Activated CD8-positive, alpha-beta memory T cell treated with anti-CD3 and anti-CD28 coated beads, Interleukin-2, amount 50 U/mL, for 24 hours (primary cell): Measurements from ENCODE around the gene FOXP4.

ENCODE experiments used
- DNase-seq: peaks from one replicate; pipeline ENCODE4 v3.0.0-alpha.2; 2020; ENCODE audit errors: extremely low read depth

The FOXP4 gene, protein sequence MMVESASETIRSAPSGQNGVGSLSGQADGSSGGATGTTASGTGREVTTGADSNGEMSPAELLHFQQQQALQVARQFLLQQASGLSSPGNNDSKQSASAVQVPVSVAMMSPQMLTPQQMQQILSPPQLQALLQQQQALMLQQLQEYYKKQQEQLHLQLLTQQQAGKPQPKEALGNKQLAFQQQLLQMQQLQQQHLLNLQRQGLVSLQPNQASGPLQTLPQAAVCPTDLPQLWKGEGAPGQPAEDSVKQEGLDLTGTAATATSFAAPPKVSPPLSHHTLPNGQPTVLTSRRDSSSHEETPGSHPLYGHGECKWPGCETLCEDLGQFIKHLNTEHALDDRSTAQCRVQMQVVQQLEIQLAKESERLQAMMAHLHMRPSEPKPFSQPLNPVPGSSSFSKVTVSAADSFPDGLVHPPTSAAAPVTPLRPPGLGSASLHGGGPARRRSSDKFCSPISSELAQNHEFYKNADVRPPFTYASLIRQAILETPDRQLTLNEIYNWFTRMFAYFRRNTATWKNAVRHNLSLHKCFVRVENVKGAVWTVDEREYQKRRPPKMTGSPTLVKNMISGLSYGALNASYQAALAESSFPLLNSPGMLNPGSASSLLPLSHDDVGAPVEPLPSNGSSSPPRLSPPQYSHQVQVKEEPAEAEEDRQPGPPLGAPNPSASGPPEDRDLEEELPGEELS

DNA sequence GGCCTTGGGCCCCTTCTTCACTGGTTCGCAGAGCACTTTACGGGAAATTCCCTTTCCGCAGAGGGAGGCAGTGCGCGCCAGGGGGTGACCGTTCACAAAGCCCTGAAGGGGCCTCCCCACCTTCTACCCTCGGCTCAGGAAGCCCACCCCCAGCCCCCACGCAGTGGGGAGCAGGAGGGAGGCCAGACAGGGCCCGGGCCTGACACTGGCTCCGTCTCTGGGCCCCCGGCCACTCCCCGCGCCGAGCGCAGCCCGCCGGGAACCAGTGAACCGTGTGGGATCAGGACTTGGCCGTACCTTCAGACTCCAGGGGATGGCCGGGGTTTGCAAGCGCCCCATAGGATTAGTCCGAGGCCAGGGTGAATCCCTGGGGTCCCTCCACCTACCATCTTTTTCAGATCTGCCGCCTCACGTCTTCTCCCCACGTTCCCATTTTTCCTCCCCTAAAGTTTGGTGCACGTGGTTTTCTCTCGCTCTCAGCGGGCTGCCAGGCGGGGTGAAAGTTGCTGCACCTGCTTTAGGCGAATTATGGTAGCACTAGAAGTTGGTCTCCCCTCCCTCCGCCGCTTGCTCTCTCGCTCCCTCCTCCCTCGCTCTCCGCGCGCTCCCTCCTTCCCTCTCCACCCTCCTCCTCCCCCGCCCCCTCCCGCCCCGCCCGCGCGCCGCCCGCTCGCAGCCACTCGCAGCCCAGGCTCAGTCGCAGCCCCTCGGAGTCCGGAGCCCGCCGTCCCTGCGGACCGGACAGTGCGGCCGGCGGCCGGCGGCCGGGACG is at the start of gene FOXP4:
Gene FOXP4 (plus strand): TSS at position 679 of the 772 bp plus-strand sequence. CDS start 19,380 bp downstream, outside the sequence.
- peak; percentile 66 for DNase-seq

DNA sequence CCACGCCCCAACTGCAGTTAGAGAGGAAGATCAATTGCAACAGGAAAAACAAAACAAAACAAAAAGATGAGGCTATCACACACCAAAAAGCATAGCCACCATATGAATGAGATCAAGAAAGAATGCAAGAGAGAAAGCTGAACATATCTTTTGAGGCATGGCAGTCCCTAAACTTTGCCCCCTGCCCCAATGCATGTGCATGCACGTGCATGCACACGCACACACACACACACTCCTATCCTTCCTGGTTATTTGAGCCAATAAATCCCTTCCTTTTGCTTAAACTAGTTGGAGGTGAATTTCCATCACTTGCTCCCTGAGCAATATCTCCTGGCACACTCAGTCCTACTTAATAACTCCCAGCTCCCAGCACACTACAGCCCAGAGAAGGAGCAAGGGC is 48.6 kb upstream of the FOXP4 start:
- no peak for DNase-seq

DNA sequence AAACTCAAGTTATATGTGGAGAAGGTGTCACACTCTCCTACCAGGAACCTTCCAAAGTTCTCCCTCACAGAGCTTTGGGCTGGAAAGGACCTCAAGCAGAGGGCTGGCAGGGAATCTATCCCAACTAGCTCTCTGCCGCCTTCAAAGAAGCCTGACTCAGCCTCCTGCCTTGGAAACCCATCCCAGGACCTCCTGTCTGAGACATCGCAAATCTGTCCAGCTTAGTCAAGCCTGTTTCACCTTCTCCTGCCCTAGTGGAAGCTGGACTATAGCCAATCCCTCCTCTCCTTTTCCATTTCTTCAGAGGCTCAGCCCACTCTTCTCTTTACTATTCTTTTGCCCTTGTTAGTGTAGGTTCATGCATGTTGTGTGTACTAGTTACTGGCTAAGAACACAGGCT is 48.2 kb upstream of the FOXP4 start:
- no peak for DNase-seq

DNA sequence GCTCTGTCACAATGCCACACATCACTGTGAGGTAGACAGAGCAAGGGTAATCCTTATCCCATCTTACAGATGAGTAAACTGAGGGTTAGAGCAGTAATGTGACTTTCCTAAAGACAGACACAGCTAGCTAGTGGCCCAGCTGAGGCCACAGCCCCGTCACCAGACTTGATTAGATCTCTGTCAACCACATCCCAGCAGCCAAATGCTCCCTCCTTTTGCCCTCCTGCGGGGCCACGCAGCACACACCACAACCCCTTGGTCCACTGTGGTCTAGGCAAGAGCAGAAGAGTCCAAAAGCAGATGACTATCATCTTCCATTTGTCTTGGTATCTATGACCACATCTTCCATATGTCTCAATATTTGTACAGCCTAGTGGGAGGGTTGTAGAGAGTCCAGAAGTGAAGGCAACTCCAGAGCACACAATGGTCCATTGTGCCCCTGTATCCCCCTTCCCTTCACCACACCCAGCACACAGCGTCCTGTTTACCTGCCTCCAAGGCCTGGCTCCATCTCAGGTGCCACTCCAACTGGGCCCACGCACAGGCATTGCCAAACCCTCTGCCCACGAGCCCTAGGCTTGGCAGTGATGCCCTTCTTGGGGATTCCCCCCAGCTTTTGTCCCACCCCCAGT is 47.1 kb upstream of the FOXP4 start:
- DNase-seq: no peak

DNA sequence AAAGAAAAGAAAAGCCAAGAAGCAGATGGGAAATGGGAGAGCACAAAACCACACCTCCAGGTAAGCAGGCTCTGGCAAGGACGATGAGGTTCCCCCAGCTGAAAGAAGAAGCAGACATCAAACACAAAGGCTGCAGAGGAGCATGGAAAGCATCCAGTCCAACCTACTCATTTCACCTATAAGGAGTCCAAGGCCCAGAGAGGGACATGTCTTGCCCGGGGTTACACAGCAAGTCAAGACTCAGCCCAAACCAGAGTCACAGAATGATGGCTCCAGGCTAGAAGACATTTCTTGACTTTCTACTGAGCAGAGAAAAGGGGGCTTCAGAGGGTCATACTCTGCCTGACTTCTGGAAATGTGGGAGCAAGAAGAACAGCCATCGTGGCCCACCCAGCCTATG is 45.6 kb upstream of the FOXP4 start:
- DNase-seq: no peak

DNA sequence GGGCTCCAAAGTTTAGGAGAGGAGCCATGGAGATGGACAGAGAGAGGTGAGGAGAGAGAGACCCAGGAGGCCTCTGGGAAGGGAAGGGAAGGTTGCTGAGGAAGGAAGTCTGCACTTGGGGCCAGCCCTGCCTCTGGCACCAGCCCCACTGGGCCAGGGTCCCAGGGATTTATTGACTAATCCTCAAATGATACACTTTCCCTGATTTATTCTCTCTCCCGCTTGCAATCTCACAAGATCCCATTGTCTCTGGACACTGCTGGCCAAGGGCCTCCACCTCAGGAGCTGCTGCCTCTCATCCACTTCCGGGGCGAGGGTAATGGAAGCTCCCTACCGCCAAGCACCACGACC is 43.6 kb upstream of the FOXP4 start:
- no peak for DNase-seq

DNA sequence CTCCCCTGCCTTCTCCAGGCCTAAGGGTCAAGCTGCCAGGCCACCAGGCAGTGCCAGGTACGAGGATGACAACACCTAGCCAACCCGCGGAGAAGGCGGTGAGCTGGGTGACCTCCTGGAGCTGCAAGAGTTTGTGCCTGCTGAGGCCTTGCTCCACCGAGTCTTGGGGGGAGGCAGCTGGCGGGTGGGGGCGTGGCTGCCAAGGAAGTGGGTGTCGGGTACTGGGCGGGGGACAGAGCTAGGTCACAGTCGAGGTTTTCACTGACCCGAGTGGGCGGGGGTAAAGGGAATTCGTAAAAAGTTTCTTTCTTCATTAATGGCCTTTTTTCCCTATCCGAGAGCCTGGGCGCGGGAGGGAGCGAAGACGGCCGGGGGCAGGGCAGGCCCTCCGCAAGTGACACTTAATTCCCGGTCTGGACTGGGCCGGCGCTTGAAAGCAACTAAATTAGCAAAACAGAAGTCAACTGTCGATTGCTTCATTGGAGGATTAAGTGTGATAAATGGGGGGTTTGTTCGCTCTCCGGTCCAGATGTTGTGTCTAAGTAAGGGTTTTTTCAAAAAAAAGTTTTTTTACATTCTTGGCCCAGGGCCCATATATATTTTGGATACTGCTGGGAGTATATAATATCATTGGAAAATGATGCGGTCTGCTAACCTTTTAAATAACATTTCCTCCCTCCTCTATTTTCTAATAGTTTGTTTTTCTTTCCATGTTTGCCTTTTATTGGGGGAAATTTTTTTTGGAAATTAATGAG is 43.1 kb upstream of the FOXP4 start:
- DNase-seq: no peak

DNA sequence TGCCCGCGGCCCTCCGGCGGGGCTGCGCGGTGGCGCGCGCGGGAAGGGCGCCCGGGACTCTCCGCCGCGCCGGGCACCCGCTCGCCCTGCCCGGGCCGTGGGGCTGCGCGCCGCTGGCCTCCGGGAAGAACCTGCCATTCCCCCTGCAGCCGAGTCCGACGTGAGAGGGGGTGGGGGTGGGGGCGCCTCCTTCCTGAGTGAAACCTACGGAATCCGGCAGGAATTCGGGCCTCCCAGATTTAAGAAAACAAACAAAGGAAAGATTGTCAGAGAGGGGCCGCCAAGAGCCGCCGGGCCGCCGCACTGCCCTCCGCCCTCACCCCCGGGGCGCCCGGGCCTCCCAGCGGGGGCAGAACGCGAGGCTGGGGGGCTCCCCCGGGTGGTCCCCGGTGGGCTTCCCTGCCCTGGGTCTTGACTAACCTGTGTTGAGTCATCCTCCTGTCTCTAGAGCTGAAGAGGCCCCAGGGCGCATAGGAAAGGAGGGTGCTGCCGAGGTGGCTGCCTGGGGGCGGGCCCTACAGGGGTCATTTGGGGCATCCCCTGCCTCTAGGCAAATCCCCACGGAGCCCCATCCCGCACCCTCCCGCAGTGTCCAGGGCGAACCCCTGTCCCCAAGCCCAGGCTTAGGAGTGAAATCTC is 42.2 kb upstream of the FOXP4 start:
- DNase-seq: no peak

DNA sequence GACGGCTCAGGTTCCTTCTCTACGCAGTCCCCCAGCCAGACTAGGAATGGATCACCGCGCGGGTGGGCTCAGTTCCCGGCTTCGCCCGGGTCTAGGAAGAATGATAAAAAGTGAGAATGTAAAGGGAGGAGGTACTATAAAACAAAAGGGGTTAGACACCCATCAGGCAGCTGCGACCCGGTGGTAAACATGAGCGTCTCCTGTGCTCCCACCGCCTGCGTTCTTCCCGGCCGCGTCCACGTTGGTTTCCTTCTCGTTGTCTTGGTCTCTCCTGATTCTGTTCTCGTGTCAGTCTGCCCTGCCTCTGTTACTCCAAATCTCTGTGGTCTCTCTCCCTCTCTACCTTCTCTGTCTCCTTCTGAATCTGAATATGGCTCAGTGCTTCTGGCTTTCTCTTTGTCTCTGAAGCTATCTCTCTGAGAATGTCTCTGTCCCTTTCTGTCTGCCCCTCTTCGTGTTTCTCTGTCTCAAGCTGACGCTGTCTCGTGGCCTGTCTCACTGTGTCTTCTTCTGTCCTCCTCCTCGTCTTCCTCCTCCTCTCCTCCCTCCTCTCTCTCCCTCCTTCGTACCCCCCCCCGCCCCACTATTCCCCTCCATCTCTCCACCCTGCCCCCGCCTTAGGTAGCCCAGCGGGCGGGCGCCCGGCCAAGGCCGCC is 41.6 kb upstream of the FOXP4 start:
- DNase-seq: no peak

DNA sequence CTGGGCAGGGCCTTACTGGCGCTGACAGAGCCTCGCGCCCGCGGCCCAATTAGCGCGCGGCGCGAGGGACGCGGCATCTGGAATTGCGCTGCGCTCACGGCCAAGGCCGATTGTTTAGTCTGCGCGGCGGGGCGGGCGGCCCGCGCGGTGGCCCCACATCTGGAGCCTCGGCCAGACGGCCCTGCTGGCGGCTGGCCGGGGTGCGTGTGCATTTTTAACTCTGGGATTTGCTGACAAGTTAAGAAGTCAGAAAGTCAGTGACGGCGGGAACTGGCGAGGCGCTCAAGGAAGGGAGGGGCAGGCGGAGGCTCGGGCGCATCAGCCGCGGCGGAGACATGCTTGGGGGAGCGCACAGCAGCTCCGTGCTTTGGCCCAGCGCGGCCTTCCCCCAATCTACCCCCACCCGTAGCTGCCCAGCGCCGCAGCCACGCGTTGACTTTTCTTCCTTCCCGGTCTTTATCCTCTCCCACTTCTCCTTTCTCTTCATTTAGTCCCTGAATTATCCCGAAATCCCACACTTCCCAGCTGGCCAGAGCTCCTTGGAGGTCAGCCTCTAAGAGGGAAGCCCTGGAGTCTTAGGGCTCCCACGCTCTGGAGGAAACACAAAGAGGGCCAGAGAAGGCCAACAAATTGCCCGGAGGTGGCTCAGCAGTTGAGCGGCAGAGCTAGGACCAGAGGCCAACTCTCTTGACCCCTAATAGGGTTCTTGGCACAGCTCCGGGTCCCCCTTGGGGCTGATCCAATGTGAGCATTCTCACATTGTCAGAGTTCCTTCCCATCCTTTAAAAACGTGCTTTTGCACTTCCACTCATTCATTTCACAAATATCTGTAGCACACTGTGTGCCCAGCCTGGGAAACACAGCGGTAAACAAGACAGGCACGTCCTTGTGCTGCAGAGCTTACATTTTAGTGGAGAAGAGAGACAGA is 40.8 kb upstream of the FOXP4 start:
- DNase-seq: no peak

DNA sequence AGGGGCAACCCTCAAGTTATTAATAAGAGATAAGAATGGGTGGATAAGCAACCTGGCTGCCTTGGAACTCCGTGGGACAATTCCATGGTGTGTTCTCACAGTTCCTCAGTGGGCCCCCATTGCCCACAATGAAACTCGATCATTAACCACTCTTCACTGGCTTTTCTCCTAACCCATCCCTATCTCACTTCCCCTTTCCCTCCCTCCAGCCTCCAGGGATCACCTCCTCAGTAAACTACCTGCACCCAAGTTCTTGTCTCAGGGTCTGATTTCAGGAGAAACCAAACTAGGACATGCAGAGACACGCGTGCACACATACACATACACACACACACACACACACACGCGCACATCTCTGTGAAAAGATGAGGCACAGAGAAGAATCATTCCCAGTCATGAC is 37.7 kb upstream of the FOXP4 start:
- DNase-seq: no peak

DNA sequence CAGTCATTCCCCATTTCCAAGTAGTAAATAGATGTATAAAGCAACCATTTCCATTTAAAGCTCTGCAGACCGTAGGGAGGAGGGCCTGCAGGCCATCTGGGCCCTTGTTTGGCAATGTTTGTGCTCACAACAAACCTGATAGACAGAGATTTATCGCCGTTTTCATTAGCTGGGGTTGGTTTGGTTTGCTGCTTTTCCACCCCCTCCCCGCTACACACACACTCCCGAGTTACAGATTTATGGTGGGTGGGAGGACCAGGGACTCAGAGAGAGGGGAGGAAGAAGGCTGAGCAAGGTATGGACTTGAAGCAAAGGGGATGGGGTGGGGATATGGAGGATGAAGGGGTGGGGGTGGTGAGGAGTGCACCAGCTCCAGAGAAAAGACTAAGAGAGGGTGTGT is 36.6 kb upstream of the FOXP4 start:
- no peak for DNase-seq

DNA sequence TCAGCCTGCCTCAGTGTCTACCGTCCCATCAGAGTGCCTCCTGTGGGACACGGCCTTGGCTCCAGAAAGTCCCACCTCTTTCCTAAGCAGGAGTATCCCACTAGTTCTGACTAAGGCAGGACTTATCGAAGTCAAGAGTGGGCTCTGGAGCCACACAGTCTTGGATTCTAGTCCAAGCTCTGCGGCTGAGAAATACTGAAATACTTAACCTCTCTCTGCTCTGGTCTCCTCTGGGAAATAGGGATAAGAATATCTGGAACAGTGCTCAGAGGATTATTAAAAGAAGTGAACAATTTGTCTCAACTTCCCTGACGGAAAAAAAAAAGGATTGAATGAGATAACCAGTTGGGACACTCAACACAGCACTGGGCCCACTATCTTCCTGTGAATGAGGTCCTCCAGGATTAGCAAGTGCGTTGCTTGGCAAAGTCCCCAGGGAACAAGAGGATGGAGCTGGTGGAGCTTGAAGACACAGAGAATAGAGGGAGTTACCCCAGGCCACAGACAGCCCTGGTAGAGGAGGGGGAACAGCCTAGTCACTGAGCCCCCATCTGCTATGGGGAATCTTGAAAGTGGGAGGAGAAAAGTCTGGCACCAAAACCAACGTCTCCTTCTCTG is 34.6 kb upstream of the FOXP4 start:
- no peak for DNase-seq

DNA sequence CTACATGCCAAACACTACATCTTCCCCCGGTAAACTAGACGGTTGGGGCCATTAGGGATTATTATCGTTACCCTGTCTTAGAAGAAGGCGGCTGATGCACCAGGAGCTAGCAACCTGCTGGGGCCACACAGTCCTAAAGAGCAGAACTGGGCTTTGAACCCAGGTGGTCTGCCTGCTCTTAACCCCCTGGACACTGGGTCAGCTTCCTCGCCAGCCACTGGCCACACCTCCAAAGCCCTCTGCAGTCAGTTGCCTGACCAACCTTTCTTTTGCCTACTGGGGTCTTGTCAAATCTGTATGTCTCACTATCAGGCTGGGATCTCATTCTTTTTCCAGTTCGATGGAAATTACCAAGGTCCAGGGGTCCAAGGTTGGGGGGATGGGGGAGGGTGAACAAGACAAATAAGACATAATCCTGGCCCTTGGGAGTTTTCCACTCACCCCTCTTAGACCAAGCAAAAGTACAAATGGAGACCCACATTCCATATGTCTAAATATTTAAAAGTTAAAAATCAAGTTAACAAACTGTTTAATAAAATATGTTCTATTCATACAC is 34.0 kb upstream of the FOXP4 start:
- DNase-seq: no peak

DNA sequence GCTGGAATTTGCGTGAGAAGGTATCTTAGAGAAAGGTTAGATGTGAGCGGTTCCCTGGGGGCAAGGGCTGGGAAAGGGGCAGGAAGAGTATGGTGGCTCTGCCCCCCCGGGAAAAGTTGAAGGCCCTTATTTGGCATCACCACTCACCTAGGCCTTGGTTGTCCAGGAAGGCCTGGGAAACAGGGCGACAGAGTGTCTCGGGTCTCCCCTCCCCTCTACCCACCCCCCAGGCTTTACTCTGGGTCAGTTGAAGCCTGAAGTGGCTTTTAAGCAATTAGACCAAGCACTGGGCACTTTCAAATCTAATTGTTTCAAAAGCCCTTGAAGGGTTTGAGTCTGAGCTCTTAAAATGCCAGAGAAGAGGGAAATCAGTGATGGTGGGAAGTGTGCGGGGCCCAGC is 30.2 kb upstream of the FOXP4 start:
- DNase-seq: no peak

DNA sequence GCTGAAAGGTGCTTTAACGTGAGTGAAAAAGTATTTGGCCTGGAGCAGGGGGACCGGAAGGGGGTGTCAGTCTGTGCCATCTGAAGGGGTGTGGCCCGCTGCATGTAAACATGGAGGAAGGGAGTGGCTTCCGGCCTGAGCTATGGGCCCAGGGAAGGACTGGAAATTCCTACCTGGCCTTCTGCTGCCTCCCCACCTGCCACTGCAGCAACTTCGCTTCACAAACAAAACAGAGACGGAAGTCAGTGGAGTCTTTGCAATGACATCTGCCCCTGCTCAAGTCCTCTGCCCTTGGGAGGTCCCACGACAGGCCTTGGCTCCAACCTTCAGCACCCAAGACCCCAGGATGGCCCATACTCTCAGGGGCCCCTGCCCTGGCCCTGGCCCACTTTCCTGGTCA is 28.1 kb upstream of the FOXP4 start:
- no peak for DNase-seq

DNA sequence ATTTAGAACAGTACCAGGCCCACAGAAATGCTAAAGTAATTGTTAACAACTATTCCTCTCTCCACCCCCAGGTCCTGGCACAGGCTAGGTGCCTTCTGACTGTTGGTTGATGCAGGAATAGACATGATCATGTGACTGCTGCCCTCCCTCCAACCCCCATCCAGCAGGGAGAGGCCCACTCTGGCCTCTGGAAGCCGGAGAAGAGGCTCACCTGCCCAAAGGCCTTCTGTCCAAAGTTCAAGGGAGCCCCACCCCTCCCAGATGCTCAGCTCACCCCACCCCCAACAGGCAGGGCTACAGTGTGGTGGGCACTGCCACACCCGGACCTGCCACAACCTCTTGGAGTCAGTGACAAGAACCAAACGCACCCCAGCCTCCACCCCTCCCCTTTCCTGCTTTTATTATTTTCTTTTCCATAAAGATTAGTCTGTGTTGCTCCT is 26.9 kb upstream of the FOXP4 start:
- no peak for DNase-seq
